Keratinocyte (primary cell): ENCODE measurements around the gene CFH.

Experiments
- CTCF ChIP-seq, 3 experiments: IDR thresholded peaks in 1 of 3; conservative IDR thresholded peaks in 1 of 3; optimal IDR thresholded peaks in 1 of 3; 2 replicates in 2 of 3; 3 replicates in 1 of 3; pipeline versions ENCODE3 to v1.5.1; 2011; ENCODE audit warnings: low read length in 3 of 3, mild to moderate bottlenecking in 3 of 3, moderate library complexity in 2 of 3, control low read depth in 1 of 3, inconsistent platforms in 1 of 3; ENCODE audit not compliant: insufficient read depth in 2 of 3; ENCODE audit errors: extremely low read depth in 1 of 3
- EZH2 ChIP-seq: IDR thresholded peaks from one replicate; pipeline ENCODE4 v1.6.1; 2012; ENCODE audit warnings: inconsistent platforms, mild to moderate bottlenecking, low read length, moderate library complexity

DNA sequence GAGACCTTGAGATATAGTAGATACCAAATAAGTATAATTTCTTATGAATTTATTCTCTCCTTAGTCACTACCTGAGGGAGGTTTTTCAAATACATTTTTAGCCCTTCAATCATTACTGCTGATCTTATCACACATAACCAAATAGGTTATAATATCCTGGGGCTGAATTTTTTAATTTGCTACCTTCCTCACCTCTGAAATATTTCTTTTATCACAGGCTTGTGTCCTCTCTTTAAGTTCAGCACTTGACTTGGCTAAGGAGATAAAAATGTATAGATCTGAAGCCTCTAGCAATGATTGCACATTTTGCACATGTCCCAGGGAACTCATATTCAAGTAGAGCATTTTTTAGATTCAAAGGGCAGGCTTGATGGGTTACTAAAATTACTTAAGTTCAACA lies 23.1 kb downstream of the CFH start:
- TF ChIP-seq CTCF (optimal IDR thresholded peaks at IDR 0.05 in 1 of 3, IDR thresholded peaks at IDR 0.05 in 1 of 3, conservative IDR thresholded peaks at IDR 0.05 in 1 of 3; ENCODE audit: extremely low read depth in 1 of 3, insufficient read depth in 2 of 3, low read length in 3 of 3) (no peak), EZH2 (no peak)
